HL-60/S4 (cell line): ENCODE data around the gene CDHR4.
"Not testable (repeated sequence)": the region's sequence is repeated elsewhere in the genome, so short reads cannot be mapped to it uniquely, and the experiment has no call there.

Experiments used
- in situ Hi-C: fragments of 300-500 bp; cut with MboI; formaldehyde crosslinking; loops from 2 replicates; pipeline ENCODE4 v1.14.3; 2022; ENCODE audit warnings: low sequenced_read_pairs

The CDHR4 gene

DNA sequence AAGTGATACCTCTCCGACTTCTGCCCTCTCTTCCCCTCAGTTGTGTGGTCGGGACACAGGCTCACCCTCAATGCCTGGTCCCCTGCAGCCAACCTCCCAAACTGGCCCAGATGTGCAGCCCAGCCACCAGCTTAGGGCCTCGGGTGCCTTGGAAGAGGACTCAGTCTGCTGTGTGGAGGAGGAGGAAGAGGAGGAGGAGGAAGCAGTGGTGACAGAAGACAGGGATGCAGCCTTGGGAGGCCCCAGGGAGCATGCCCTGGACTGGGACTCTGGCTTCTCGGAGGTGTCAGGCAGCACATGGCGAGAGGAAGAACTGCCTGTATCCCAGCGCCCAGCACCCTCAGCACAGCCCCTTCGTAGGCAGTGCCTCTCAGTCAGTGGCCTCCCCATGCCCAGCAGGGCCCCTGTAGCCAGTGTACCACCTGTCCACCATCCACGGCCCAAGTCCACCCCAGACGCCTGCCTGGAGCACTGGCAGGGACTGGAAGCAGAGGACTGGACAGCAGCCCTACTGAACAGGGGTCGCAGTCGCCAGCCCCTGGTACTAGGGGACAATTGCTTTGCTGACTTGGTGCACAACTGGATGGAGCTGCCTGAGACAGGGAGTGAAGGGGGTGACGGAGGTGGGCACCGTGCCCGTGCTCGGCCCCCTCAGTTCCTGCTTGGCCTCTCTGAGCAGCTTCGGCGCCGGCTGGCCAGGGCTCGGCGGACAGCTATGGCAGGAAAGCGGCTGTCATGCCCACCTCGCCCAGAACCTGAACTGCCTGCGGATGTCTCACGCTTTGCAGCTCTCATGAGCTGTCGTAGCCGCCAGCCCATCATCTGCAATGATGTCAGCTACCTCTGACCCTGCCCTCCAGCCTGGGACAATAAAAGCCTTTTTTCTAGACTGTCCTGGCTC lies 4.7 kb upstream of the CDHR4 start:
- in situ Hi-C loops: no loop called here

GRCh38 chr3:49803465-49804140 lies 3.9 kb upstream of the CDHR4 start:
- in situ Hi-C loops: no loop called here

DNA sequence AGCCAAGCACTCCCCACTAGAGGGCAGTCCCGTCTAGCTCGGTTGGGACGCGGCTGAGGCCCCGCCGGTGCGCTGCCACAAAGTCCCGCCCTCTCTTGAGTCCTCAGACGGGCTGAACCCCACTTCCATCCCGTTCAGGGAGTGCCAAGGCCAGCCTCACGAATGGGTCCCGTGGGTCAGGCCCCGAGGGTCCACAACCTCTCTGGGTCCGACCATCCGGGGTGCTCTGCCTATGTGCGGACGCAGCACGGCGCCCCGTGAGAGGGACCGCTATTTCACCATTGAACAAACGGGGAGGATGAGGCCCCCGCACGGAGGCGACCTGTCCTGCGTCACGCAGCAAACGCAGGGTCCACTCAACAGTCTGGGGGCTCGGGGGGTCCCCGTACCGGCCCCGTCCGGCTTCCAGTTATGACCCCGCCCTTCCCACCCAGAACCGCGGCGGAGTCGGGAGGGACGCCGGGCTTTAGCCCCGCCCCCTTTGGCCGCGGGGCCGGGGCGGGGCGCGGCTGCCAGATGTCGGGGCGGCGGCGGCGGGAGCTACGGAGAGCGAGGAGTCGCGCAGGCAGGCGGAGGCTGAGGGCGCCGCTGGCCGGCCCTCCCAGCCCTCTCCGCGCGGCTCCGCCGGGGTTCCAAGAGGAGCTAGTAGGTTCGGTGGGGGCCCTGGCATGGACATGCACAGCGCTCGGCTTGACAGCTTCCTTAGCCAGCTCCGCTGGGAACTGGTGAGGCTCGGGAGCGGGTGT lies 3.2 kb upstream of the CDHR4 start, which contains the start of gene INKA1:
Gene INKA1 (plus strand): TSS at position 543 of the 746 bp plus-strand sequence. CDS start 132 bp downstream, at position 675.
- in situ Hi-C loops: no loop called here

- in situ Hi-C loops: no loop called here
These were observed 1.5 kb upstream of the CDHR4 start for GRCh38 chr3:49801160-49801559.

DNA sequence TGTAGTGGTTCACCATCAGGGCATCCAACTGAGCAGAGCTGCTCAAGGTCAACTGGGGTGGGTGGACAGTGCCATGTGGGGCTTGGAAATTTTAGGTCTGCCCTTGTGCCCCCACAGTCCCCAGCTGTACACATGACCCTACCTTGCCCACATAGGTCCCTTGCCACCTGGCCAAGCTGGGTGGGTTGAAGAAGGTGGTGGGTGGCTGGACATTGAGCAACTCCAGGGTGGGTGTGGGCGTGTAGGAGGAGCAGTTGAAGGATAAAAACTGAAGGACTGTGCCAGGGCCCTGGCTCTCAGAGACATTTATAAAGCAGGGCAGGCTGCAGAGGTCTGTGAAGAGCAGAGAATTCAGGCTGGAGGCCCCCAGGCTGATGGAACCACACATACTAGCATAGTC lies 568 bp downstream of the CDHR4 start:
- in situ Hi-C loops: no loop called here

- in situ Hi-C loops: no loop called here
These were observed 4.5 kb downstream of the CDHR4 start for GRCh38 chr3:49794926-49795905.

GRCh38 chr3:49794431-49794830 lies 5.2 kb downstream of the CDHR4 start:
- in situ Hi-C loops: no loop called here

GRCh38 chr3:49793486-49794085 lies 6.1 kb downstream of the CDHR4 start:
- in situ Hi-C loops: no loop called here

- in situ Hi-C loops: no loop called here
These were observed 7.1 kb downstream of the CDHR4 start for GRCh38 chr3:49792371-49793150.

DNA sequence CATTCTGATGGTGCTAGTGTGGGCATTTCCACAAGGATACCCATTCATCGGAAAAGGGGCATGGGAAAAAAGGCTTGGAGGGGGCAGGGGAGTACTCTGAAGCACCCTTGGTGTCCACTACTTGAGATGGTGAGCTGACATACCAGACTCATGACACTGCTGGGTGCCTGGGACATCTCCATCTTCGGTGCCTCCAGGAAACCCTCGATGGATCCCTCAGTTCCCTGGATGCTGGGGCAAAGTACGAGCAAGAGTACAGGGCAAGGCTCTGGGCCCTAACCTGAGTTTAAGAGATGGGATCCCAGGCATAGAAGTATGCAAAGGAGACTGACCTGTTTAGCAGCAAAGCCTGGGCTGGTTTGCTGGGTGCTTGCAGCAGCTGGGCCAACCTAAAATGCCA lies 8.1 kb downstream of the CDHR4 start:
- in situ Hi-C loops: no loop called here

DNA sequence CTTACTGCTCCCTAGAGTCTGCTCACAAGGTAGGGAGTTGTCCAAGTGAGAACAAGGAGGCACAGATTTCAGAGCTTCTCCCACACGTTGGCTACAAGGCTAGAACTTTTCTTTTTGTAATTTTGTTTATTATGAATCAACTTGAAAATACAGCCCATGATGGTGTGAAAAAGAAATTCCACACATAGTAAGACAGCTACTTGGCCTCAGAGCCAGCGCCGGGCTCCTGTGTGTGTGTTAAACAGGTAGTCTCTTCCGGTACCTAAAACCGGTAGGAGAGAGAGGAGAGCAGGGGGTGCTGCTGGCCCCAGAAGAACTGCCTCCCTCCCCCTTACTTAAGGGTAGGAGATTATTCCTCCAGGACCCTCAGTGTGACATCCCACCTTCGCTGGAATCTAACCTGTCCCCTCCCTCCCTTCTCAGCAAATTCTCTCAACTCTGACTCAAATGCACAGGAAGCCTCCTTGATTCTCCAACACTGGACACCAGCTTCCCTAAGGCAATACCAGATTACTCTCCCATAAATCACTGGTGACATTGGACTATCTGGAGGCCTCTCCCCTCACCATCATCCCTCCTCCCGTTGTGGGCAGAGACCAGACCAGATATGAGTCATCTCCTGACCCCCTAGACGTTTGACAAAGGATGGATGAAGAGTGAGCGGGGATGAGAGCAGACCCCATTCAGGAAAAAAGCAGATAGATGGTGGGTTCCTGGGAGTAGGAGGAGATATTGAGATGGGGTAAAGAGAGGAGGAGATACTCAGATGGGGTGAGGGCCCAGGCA lies 8.9 kb downstream of the CDHR4 start:
- in situ Hi-C loops: no loop called here

DNA sequence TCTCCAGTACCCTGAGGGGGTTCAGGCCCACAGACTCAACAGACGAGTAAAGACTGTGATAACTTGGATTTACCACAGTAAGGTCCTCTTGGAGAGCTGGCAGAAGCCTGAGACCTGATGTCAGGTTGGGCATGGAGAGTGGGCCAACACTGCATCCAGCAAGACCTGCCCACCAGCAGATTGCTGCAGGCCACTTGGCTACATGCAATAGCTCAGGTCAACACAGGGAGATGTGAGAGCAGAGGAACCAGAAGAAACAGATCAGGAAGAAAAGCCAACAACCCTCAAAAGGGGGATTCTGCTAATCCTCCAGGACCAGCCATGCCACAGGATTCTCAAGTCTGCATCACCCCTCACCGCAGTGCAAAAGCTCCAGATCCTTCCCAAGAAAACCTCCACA lies 11.6 kb downstream of the CDHR4 start:
- in situ Hi-C loops: no loop called here

DNA sequence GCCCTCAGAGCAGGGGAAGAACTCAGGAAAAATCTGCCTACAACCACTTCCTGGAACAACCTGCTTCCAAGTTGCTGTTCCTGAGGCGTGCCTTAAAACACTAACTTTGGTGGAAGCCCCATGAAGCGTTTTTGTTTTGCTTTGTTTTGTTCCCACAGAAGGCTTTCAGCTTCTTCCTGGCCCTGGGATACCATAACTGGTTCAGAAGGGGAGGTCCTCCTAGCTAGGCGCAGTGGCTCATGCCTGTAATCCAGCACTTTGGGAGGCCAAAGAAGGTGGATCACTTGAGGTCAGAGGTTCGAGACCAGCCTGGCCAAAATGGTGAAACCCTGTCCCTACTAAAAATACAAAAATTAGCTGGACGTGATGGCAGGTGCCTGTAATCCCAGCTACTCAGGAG lies 12.1 kb downstream of the CDHR4 start:
- in situ Hi-C loops: no loop called here

DNA sequence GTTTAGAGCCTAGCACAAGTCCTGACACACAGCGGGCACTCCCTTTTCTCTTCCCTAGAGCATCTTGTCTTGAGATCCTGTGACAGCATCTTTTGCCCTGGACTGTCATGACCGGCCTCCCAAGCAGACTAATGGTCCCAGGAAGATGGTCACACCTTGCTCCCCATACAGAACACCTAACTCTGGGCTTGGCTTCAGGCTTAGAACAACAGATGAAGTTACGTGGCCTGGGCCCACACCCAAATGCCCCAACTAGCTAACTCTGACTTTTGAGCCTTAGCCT lies 12.6 kb downstream of the CDHR4 start:
- in situ Hi-C loops: no loop called here

DNA sequence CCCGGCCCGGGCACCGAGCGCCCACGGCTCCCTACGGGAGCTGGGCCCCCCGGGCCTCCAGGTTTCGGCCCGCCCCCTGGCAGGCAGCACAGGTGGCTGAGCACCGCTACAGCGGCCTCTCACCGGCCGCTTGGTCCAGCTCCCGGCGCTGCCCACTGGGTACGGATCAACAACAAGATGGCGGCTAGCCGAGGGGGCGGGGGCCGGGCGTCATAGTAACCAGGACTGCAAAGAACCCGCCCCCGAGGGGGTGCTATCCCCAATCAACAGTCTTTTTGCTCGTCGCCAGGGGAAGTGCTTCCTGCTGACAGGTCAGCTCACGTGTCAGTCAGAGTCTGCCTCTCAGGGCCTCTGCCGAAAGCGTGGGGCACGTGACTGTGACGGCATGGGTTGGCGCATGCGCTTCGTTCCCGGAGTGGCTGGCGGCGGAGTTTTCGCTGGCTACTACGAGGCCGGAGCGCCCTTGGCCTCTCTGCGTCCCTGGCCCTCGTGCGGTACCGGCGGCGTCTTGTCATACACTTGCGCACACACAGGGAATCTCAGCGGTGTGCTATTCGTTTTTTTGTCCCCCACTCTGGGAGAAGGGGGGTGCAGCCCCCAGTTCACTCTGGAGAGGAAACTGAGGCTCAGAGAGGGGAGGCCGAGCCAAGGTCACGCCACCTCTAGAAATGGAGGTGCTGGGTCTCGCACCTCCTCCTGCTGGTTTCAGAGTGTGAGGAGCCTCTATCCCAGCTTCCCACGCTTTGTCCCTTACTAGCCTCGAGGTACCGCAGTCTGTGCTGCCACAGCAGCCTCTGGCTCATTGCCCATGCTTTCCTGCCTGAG lies 13.1 kb downstream of the CDHR4 start, which contains the start of gene IP6K1:
Gene IP6K1 (minus strand): TSS at position 186 of the 825 bp plus-strand sequence. CDS start 38,502 bp downstream, outside the sequence.
- in situ Hi-C loops: no loop called here

- in situ Hi-C loops: no loop called here
These were observed 13.9 kb downstream of the CDHR4 start for GRCh38 chr3:49785565-49786356.

GRCh38 chr3:49782277-49782676 lies 17.4 kb downstream of the CDHR4 start:
- in situ Hi-C loops: not testable (repeated sequence)
